ENCODE data around the gene TRIM38.
"Not testable (repeated sequence)": the region's sequence is repeated elsewhere in the genome, so short reads cannot be mapped to it uniquely, and the experiment has no call there.

Gene TRIM38, protein sequence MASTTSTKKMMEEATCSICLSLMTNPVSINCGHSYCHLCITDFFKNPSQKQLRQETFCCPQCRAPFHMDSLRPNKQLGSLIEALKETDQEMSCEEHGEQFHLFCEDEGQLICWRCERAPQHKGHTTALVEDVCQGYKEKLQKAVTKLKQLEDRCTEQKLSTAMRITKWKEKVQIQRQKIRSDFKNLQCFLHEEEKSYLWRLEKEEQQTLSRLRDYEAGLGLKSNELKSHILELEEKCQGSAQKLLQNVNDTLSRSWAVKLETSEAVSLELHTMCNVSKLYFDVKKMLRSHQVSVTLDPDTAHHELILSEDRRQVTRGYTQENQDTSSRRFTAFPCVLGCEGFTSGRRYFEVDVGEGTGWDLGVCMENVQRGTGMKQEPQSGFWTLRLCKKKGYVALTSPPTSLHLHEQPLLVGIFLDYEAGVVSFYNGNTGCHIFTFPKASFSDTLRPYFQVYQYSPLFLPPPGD

GRCh38 chr6:25962149-25963127 is at the start of gene TRIM38:
Gene TRIM38 (plus strand): TSS chr6:25962802. CDS start chr6:25966523, 3,721 bp downstream.
- DNase-seq, result peak; percentile 79

DNA sequence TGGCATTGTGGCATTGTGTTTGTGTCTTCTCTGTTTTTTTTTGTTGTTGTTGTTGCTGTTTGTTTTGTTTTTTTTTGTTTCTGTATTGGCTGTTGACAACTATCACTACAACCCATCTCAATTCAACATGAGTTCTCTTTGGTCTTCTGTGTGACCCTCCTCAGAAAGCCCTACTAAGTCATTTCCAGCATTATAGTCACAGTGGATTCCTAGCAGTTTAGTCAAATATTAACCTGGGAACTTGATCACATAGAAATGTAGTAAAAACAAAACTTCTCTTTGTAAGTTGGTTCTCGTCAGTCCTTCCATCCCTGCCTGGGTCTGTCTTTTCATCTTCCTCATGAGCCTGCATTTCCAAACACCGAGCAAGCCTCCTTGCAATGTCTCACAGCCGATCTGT is 48.9 kb upstream of the TRIM38 start:
- DNase-seq, result peak; percentile 25

- no peak for DNase-seq
These were observed 46.3 kb upstream of the TRIM38 start for GRCh38 chr6:25916330-25916729.

- no peak for DNase-seq
These were observed 45.7 kb upstream of the TRIM38 start for GRCh38 chr6:25916789-25917490.

- DNase-seq, result peak; percentile 55
These were observed 44.4 kb upstream of the TRIM38 start for GRCh38 chr6:25918083-25918683.

DNA sequence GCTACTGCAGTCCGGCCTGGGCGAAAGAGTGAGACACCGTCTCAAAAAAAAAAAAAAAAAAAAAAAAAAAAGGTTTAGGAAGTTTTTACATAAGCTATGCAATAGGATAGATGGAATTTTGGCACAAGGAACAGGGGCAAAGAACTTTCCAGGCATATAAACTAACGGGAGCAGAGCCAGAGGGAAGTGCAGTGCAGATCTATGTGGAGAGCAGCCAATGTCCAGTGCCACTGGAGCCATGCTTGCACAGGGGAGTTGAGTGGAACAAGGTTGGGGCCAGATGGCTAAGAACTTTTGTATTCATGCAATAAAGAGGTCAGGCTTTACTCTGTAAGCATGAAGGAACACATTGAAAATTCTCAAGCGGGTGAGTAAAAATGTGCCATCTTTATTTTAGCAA is 42.9 kb upstream of the TRIM38 start:
- no peak for DNase-seq

DNA sequence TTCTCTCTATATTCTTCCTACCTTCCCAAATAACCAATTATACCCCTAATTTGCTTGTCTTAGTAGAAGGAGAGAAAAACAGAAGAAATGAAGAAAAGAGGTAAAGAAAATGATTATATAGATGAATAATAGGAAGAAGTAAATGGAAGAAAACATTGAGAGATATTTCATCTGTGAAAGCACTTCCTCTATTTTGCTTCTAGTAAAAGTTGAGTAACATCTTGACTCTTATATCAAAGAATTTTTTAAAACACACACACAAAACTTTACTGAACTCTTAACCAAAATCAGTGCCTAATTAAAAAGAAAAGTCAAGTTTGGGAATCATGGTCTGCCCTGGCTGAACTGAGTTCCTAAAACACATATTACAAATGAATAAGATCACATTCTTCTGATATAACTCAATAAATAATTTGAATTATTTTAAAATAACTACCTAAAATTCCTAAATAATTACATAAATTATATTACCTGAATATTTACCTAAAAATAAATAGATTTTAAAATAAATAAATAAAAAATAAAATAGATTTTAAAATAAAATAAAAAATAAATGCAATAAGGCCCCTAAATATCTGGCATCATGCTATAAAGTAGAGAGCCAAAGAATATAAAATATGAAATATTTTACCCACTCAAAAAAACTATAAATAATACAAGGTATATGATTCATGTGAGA is 40.9 kb upstream of the TRIM38 start:
- DNase-seq, result no peak

GRCh38 chr6:25922301-25922700 is 40.3 kb upstream of the TRIM38 start:
- DNase-seq, result no peak

GRCh38 chr6:25925876-25926275 is 36.7 kb upstream of the TRIM38 start:
- no peak for DNase-seq

GRCh38 chr6:25927178-25927577 is 35.4 kb upstream of the TRIM38 start:
- DNase-seq, result no peak

GRCh38 chr6:25927756-25928216 is 34.8 kb upstream of the TRIM38 start:
- DNase-seq, result no peak

DNA sequence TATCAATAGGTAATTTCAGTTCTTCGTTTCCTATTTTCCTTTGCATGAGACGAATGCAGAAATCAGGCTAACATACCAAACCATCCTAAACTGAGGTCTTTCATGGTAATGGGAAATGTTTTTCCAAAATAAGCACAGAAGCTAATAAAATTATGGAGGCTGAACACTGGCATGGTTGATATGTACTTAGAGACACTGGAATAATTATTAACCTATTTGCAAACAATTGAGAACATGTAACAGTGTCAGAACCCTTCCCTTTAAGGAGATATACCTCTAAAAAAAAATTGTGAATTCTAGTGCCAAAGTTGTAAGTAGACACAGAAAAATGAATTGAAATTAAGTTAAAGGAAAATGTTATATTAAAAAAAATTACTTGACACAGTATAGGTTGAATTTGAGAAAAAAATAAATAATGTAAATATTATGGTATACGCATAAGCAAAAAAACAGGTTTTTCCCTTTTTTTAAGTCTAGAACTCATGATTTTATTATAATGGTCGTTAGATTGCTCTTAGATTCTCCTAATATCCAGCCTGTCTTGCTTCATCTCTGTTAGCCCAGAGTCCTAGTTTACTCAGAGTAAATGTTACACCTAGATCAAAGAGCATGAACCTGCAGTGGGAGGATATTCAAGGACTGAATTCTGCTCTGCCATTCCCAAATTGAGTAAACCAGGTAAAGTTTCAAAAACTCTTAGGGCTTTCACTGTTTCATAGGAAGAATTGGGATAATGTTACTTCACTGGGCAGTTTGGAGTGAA is 33.9 kb upstream of the TRIM38 start:
- DNase-seq, result no peak

- DNase-seq, result not testable (repeated sequence)
These were observed 32.8 kb upstream of the TRIM38 start for GRCh38 chr6:25929785-25930184.

- DNase-seq, result no peak
These were observed 31.8 kb upstream of the TRIM38 start, which contains the start of gene SLC17A2 for GRCh38 chr6:25930532-25931410. Gene SLC17A2 (minus strand): TSS chr6:25930691. CDS start chr6:25925796, 4,895 bp downstream.

DNA sequence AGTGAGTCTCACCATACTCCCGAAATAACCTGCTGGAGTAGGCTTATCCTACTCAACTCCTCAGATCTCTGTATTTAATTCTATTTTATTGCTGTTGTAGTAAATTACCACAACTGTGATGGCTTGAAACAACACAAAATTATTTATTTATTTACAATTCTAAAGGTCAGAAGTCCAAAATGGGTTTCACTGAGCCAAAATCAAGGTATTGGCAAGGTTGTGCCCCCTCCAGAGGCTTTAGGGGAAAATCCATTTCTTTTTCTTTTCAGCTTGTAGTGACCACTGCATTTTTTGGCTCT is 31.2 kb upstream of the TRIM38 start:
- DNase-seq, result no peak

DNA sequence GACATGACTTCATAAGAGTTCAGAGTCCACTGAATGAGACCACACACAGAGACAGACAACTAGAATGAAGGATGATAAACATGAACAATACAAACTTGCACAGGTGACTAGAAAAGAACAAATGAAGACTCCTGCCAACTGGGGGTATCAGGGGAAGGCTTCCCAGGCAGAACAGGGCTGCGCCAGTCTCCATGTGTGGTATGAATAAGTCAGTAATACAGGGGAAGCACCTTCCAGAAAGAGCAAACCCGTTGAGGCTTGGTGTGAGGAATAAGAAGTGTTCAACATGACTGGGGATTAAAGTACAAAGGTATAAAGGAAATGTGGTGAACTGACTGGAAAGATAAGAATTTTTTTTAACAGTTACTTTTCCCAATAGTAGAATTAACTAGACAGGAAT is 28.4 kb upstream of the TRIM38 start:
- DNase-seq, result peak; percentile 34

GRCh38 chr6:25934735-25935313 is 27.8 kb upstream of the TRIM38 start:
- no peak for DNase-seq

GRCh38 chr6:25935953-25936352 is 26.6 kb upstream of the TRIM38 start:
- DNase-seq, result no peak

GRCh38 chr6:25939593-25939992 is 23.0 kb upstream of the TRIM38 start:
- no peak for DNase-seq

Data from stimulated activated CD4-positive, alpha-beta T cell treated with anti-CD3 and anti-CD28 coated beads, Interleukin-15, amount 100 ng/mL, for 24 hours (primary cell).